Central memory CD4-positive, alpha-beta T cell (primary cell): ENCODE results near the gene DCDC2C.

Experiments used
- DNase-seq: peaks from one replicate; pipeline ENCODE4 v3.0.0; 2022

The DCDC2C gene

GRCh38 chr2:3674066-3674845 is 29.1 kb upstream of the DCDC2C start:
- no peak for DNase-seq

- DNase-seq: no peak
Measured at GRCh38 chr2:3675687-3676086, 27.7 kb upstream of the DCDC2C start.

- no peak for DNase-seq
Measured at GRCh38 chr2:3677436-3677835, 25.9 kb upstream of the DCDC2C start.

- DNase-seq: no peak
Measured at GRCh38 chr2:3678212-3678611, 25.2 kb upstream of the DCDC2C start.

- DNase-seq: no peak
Measured at GRCh38 chr2:3679180-3679579, 24.2 kb upstream of the DCDC2C start.

- no peak for DNase-seq
Measured at GRCh38 chr2:3679616-3680393, 23.6 kb upstream of the DCDC2C start.

- DNase-seq: no peak
Measured at GRCh38 chr2:3680548-3681345, 22.6 kb upstream of the DCDC2C start.

- no peak for DNase-seq
Measured at GRCh38 chr2:3681625-3682024, 21.8 kb upstream of the DCDC2C start.

GRCh38 chr2:3682811-3683210 is 20.6 kb upstream of the DCDC2C start:
- DNase-seq: no peak

- DNase-seq: no peak
Measured at GRCh38 chr2:3683748-3684454, 19.5 kb upstream of the DCDC2C start.

- no peak for DNase-seq
Measured at GRCh38 chr2:3689998-3690748, 13.2 kb upstream of the DCDC2C start.

- DNase-seq: no peak
Measured at GRCh38 chr2:3692375-3692774, 11.0 kb upstream of the DCDC2C start.

GRCh38 chr2:3696545-3696944 is 6.8 kb upstream of the DCDC2C start:
- no peak for DNase-seq

- DNase-seq: no peak
Measured at GRCh38 chr2:3701071-3701470, 2.3 kb upstream of the DCDC2C start.

- no peak for DNase-seq
Measured at GRCh38 chr2:3703757-3704355, 481 bp downstream of the DCDC2C start.

- DNase-seq: no peak
Measured at GRCh38 chr2:3704692-3705091, 1.3 kb downstream of the DCDC2C start.

- DNase-seq: no peak
Measured at GRCh38 chr2:3705782-3706181, 2.4 kb downstream of the DCDC2C start.

- DNase-seq: no peak
Measured at GRCh38 chr2:3706892-3707291, 3.5 kb downstream of the DCDC2C start.

GRCh38 chr2:3708576-3708975 is 5.2 kb downstream of the DCDC2C start:
- no peak for DNase-seq

- no peak for DNase-seq
Measured at GRCh38 chr2:3709225-3709624, 5.8 kb downstream of the DCDC2C start.

- no peak for DNase-seq
Measured at GRCh38 chr2:3712424-3712823, 9.0 kb downstream of the DCDC2C start.
